NOMO-1 treated with DMSO at 0.1 percent for 48 hours (cell line): ENCODE measurements around the gene ELP2.
"Not testable (repeated sequence)": the region's sequence is repeated elsewhere in the genome, so short reads cannot be mapped to it uniquely, and the experiment has no call there.

Experiments used
- DNase-seq: peaks from one replicate; lab custom pipeline; 2025; ENCODE audit not compliant: unreplicated experiment; lab: John Stamatoyannopoulos, UW

ELP2 gene, protein sequence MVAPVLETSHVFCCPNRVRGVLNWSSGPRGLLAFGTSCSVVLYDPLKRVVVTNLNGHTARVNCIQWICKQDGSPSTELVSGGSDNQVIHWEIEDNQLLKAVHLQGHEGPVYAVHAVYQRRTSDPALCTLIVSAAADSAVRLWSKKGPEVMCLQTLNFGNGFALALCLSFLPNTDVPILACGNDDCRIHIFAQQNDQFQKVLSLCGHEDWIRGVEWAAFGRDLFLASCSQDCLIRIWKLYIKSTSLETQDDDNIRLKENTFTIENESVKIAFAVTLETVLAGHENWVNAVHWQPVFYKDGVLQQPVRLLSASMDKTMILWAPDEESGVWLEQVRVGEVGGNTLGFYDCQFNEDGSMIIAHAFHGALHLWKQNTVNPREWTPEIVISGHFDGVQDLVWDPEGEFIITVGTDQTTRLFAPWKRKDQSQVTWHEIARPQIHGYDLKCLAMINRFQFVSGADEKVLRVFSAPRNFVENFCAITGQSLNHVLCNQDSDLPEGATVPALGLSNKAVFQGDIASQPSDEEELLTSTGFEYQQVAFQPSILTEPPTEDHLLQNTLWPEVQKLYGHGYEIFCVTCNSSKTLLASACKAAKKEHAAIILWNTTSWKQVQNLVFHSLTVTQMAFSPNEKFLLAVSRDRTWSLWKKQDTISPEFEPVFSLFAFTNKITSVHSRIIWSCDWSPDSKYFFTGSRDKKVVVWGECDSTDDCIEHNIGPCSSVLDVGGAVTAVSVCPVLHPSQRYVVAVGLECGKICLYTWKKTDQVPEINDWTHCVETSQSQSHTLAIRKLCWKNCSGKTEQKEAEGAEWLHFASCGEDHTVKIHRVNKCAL

DNA sequence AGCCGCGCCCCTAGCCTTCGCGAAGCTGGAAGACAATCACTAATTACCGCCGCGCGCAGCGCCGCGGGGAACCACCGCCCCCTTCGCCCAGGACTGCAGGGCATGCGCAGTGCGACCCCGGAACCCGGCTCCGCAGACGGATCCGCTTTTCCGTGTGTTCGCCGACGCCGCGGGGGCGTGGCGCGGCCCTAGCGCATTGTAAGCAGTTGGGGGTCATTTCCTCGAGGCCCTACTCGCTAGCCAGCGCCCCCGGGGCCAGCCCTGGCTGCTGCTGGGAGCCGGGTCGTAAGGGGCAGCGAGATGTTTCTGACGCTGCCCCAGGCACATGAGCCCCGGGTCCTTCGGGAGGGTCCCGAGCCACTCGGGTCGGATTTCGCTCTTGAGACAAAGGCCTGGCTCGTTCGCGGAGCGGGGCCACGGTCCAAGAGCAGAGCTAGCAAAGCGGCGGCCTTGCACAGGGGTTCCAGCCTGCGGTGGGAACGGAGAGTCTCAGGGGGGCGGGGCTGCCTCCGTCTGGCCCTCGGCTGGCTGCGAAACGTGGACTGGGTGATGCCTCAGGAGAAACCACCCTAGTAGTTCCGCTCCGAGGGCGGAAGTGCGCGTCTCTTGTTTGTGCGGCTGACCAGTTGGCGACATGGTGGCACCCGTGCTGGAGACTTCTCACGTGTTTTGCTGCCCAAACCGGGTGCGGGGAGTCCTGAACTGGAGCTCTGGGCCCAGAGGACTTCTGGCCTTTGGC is at the start of gene ELP2, which contains the start of gene SLC39A6:
Gene ELP2 (plus strand): TSS at position 600 of the 739 bp plus-strand sequence. CDS start 35 bp downstream, at position 635.
Gene SLC39A6 (minus strand): TSS at position 41 of the 739 bp plus-strand sequence. CDS start 2,333 bp downstream, outside the sequence.
- DNase-seq: peak; percentile 95

DNA sequence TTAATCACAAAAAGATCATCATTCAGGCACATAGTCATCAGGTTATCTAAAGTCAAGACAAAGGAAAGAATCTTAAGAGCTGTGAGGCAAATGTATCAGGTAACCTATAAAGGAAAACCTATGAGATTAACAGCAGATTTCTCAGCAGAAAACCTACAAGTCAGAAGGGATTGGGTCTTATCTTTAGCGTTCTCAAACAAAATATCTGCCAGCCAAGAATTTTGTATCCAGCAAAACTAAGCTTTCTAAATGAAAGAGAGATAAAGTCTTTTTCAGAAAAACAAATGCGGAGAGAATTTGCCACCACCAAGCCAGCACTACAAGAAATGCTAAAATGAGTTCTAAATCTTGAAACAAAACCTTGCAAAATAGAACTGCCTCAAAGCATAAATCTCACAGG is 48.6 kb upstream of the ELP2 start:
- not testable (repeated sequence) for DNase-seq

DNA sequence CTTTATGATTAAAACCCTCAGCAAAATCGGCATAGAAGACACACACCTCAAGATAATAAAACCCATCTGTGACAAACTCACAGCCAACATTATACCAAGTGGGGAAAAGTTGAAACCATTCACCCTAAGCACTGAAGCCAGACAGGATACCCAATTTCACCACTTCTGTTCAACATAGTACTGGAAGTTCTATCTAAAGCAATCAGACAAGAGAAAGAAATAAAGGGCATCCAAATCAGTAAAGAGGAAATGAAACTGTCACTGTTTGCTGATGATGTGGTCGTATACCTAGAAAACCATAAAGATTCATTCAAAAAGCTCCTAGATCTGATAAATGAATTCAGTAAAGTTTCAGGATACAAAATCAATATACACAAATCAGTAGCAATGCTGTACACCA is 46.0 kb upstream of the ELP2 start:
- peak; percentile 15 for DNase-seq

DNA sequence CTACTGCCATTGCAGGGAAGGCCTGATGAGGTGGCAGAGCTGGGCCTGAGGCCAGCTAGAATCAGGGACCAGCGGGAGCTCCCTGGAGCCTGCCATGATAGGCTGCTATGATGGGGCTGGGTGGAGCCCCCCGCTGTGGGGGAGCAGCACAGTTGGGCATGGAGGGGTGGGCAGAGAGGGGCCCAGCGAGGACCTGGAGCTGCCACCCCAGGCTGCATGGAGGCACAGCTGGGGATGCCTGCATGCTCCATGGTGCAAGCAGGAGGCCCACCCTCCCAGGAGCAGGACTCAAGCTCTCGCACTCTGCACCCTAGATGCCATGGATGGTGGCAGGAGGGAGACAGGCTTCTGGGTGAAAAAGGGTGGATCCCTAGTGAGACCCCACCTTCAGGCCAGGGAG is 44.5 kb upstream of the ELP2 start:
- no peak for DNase-seq

DNA sequence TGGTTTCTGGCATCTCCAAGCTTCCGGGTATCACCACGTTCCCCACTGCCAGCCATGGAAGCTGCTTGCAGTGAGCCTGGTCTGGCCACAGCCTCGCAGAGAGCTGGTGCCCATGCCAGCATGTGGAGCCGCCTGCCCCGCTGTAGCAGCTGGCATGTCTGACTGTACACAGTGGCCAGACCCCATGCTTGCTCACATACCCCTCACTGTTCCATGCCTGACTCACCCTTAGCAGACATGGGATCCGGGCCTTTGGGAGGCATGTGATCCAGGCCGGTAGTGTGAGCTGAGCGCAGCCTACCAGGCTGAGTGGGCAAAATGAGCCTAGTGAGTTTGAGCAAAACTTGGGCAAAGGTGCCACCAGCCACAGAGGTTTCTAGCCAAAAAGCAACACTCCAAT is 43.5 kb upstream of the ELP2 start:
- no peak for DNase-seq

DNA sequence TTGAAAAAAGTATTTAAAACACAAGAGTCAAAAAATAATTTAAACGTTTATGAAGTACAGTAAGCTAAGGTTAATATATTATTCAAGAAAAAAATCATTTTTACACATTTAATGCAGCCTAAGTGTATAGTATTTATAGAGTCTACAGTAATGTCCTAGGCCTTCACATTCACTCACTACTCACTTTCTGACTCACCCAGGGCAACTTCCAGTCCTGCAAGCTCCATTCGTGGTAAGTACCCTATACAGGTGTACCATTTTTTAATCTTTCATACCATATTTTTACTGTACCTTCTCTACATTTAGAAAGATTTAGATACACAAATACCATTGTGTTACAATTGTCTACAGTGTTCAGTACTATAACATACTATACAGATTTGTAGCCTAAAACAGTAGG is 41.4 kb upstream of the ELP2 start:
- no peak for DNase-seq

DNA sequence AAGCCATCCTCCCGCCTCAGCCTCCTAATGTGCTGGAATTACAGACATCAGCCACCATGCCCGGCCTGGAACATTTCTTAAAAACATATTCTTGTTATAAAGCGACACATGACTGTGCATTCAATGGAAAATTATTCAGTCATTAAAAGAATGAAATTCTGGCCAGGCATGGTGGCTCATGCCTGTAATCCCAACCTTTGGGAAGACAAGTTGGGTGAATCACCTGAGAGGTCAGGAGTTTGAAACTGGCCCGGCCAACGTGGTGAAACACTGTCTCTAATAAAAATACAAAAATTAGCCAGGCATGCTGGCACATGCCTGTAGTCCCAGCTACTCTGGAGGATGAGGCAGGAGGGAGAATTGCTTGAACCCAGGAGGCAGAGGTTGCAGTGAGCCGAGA is 40.7 kb upstream of the ELP2 start:
- DNase-seq: no peak

DNA sequence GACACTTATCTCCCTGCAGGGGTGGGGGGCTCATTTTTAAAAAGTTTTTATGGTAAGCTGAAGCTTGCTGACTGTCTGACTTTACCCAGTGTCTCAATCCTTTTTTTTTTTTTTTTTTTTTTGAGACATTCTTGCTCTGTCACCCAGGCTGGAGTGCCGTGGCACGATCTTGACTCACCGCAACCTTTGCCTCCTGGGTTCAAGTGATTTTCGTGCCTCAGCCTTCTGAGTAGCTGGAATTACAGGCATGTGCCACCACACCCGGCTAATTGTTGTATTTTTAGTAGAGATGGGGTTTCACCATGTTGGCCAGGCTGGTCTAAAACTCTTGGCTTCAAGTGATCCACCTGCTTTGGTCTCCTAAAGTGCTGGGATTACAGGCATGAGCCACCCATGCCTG is 37.6 kb upstream of the ELP2 start:
- DNase-seq: not testable (repeated sequence)

DNA sequence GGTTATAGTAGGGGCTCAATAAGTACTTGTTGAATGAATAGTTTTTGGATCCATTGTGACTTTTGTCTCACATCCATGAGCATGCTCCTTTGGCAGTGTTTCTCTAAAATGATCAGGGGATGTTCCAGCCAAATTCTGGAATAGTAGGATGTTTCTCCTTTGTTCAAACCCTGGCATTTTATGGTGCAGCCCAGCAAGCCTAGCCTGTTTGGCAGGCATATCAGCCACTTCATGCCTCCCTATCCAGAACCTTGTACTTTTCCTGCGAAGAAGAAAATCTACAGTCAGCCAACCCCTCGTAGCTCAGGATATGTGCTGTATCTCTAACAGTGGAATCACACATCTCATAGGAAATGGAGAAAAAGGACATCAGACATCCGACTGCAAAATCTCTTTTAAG is 35.3 kb upstream of the ELP2 start:
- no peak for DNase-seq

DNA sequence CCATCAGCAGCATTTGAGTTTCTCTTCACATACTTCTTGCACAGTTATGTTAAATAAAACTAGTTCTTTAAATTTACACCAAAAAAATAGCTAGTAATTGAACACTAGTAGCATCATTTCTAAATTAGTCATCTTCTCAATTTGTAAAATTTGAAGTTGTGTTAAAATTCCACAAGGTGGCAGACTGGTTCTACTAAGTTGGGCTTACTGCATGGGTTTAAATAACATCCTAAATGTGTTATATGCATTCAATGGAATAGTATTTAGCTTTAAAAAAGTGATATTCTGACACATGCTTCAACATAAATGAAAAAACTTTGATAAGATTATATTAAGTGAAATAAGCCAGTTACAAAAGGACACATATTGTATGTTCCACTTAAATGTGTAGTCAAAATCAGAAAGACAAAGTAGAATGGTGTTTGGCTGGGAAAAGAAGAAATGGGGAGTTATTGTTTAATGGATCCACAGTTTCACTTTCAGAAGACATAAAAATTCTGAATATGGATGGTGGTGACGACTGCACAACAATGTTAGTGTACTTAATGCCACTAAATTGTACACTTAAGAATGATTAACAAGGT is 33.7 kb upstream of the ELP2 start:
- peak; percentile 43 for DNase-seq

DNA sequence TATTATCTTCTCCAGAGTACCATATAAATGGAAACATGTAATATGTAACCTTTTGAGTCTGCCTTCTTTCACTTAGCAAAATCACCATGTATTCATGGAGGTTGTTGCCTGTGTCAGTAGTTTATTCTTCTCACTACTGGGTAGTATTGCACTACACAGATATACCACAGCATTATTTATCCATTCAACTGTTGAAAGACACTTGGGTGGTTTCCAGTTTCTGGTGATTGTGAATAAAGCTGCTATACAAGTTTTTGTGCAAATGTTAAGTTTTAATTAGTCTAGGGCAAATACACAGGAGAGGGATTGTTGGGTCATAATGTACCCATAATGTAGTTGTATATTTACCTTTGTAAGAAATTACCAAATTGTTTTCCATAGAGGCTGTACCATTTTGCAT is 32.7 kb upstream of the ELP2 start:
- DNase-seq: no peak

DNA sequence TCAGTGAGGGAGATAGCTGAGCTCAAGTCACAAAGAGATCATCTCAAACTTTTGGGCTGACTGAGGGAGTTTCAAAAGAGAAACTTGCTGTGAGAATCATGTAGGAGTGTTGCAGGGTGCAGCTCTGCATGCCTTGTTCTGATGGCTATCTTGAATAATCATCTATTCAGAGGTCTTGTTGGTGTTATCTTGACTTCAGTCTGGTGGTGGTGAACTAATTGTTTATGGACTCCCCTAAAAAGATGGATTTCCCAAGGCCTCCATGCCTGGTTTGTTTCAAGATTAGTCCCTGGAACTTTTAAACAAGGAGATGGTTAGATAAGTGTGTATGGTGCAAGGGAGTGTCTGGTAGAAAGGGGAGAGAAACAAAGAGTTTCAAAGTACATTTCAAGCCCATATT is 30.4 kb upstream of the ELP2 start:
- no peak for DNase-seq

DNA sequence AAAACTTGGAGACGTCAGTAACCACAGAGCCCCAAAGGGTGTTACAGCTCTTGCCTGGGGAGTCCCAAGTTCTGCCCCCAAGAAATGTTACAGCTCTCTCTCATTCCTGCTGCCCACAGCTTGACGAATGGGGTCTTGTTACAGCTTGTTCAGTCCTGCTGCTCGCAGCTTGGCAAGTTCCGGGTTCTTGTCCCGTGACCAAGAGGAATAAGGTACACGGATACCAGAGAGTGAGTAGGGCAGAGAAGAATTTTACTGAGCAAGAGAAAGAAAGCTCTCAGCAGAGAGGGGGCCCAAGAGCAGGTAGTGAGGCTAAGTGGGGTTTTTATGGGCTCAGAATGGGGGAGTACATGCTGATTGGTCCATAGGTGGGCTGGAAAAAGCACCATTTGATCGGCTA is 27.8 kb upstream of the ELP2 start:
- DNase-seq: no peak

DNA sequence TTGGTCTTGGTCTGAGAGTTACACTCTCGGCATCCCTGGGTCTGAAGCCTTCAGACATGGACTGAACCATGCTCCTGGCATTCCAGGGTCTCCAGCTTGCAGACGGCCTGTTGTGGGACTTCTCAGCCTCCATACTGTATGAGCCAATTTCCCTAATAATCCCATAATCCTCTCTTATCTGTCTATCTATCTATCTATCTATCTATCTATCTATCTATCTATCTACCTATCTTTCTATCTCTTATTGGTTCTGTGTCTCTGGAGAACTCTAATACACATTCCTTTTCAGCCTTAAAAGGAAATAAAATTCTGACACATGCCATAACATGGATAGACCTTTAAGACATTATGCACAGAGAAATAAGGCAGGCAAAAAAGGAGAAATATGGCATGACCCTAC is 24.9 kb upstream of the ELP2 start:
- DNase-seq: no peak

DNA sequence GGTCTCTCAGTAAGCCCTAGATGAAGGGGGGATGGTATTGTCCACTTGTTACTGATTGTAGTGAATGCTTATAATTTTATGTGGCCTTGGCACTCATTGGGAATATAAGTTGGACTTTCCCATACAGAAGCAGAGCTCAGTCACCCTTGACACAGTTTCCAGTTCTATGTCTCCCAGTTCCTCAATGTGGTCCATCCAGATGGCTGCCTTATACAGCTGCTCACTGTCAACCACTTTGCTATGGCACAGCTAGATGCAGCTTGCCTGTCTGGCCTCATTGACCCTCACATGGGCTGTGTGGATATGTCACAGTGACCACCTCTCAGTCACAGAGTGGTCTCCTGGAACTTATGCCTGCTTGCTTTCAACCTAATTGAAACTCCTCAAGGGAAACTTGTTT is 22.2 kb upstream of the ELP2 start:
- no peak for DNase-seq

DNA sequence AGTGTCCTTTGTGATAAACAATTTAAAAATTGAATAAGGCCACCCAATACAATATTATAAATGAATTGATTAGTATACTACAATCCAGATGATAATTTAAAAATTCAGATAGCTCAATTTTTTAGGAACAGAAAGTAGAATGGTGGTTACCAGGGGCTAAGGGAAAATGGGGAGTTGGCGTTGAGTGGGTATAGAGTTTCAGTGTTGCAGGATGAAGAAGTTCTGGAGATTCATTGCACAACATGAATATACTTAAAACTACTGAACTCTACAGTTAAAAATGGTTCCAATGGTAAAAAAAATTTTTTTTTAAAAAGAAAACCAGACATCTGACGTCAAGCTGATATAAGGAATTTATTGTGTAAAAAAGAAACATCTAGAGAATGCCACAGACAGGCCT is 21.5 kb upstream of the ELP2 start:
- DNase-seq: no peak

DNA sequence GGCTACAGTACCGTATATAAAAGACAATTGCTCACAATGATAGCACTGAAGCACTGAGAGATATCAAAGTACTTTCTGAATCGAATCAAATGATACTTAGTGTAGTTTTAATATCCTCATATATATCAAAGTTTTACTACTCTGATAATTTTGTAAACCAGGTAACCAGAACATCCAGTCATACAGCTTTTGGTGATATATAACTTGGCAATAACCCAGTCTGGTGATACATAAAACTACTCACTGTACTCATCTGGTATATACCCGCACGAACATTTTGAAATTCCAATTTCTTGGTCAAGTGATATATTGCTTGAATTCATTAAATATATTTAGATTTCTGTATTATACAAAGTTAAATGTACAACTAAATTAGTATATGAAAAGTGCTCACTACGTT is 21.1 kb upstream of the ELP2 start:
- DNase-seq: no peak

DNA sequence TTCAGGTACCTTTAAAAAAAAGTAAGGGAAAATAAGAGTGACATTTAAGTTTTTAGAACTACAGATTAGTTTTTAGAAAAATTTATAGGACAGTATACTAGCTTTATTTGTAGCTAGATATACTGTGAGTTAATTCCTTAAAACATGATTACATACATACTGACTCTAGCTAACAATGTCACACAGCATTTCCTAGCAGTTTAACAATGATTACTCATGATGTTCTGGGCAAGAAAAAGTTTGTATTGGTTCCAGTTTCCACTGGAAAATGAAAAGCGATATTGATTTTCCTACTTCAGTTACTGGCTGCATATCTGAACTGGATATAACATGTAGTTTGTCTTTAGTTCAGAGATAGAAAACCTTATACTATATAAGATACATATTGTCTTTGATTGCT is 20.0 kb upstream of the ELP2 start:
- DNase-seq: no peak

DNA sequence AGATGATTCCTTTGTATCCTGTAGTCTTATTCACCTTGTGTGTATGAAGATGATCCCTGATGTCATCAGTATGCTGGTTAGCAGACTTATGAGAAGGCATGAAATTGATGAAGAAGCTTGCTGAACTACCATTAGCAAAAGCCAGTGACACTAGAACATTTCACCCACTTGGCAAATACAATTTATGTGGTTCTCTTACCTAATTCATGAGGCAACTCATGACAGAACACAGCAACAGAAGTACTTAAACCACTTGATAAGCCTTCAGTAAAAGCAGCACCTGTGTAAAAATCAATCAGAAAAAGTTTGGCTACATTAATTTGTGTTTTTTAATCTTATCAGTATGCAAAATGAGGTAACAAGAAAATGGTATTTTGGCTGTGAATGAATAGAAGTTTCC is 17.4 kb upstream of the ELP2 start:
- no peak for DNase-seq

DNA sequence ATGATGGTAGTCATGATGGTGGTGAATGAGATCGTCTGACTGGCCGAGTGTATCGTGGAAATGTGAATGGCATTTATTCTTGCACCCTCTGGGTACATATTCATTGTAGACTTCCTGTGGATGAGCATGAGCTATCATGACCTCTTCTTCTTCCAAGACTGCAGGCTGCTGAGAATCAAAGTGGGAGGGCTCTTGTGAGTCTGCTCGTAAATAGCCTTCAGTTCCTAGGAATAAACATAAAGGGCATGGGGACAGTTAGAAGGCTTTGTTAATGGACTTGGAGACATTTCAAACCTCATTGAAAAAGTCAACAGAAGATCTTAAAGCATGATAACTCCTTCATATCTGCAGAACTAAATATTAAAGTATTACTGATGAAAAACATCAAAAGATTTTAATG is 15.4 kb upstream of the ELP2 start:
- DNase-seq: no peak

DNA sequence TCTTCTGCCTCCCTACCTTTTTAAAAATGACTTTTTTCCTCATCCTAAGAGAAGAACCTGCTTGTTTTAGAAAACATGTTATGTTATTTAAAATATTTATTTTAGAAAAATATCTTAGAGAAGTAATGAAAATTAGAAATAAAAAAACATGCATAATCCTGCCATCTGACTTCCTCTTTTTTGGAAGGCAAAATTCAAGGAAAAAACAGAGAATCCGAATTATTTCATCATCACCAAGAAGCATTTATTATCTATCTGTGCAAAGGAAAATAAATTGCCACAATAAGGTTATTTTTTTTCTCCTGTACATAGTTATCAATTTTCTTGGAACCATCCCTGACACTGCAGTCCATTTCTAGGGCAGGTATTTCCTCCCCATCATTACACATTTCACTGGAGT is 15.0 kb upstream of the ELP2 start:
- no peak for DNase-seq
